Astrocyte (in vitro differentiated cells and primary cell): ENCODE measurements around the gene DTNBP1. TPM values are rescaled to one million over a fixed set of nuclear protein-coding genes. Genes with fewer than 3 reads are reported as not detected.

Experiments used
- DNase-seq: peaks from one replicate; pipeline ENCODE4 v3.0.0-alpha.2; 2010; ENCODE audit warnings: low read depth
- FAIRE-seq: peaks from 2 replicates; lab custom pipeline; 2011; peaks lifted over from hg19 to GRCh38; lab: Jason Lieb, UNC
- H2AFZ ChIP-seq: 2 replicates; pipeline ENCODE4 v1.6.0; 2012; ENCODE audit warnings: low read depth, low read length, inconsistent platforms
- H3K27ac ChIP-seq: 2 replicates; pipeline ENCODE4 v1.5.1; 2011; ENCODE audit warnings: low read depth, low read length, inconsistent platforms
- H3K27me3 ChIP-seq: 2 replicates; pipeline ENCODE4 v1.6.0; 2011; ENCODE audit warnings: low read length, inconsistent platforms; ENCODE audit not compliant: insufficient read depth
- H3K36me3 ChIP-seq: 2 replicates; pipeline ENCODE4 v1.5.1; 2011; ENCODE audit warnings: low read length, inconsistent platforms; ENCODE audit not compliant: insufficient read depth
- H3K4me1 ChIP-seq: 2 replicates; pipeline ENCODE4 v1.5.1; 2011; ENCODE audit warnings: low read length, inconsistent platforms; ENCODE audit not compliant: insufficient read depth
- H3K4me2 ChIP-seq: 2 replicates; pipeline ENCODE4 v1.6.0; 2012; ENCODE audit warnings: low read length, inconsistent platforms
- H3K4me3 ChIP-seq: 2 replicates; pipeline ENCODE4 v1.5.1; 2011; ENCODE audit warnings: low read depth, mild to moderate bottlenecking, low read length, inconsistent platforms; ENCODE audit not compliant: insufficient read depth
- H3K79me2 ChIP-seq: 2 replicates; pipeline ENCODE4 v1.6.0; 2012; ENCODE audit warnings: mild to moderate bottlenecking, low read length, inconsistent platforms; ENCODE audit not compliant: insufficient read depth
- H3K9ac ChIP-seq: 2 replicates; pipeline ENCODE4 v1.6.0; 2012; ENCODE audit warnings: mild to moderate bottlenecking, low read length, inconsistent platforms
- H3K9me3 ChIP-seq: 2 replicates; pipeline ENCODE4 v1.5.1; 2012; ENCODE audit warnings: low read depth, mild to moderate bottlenecking, low read length, inconsistent platforms; ENCODE audit not compliant: insufficient read depth
- H4K20me1 ChIP-seq: 2 replicates; pipeline ENCODE4 v1.6.0; 2012; ENCODE audit warnings: low read length, inconsistent platforms; ENCODE audit not compliant: insufficient read depth
- H3K27ac Mint-ChIP-seq: one replicate; pipeline ENCODE4 v1.8.0; 2021; ENCODE audit warnings: mild to moderate bottlenecking, mixed read lengths; ENCODE audit not compliant: unreplicated experiment
- H3K27me3 Mint-ChIP-seq: one replicate; pipeline ENCODE4 v1.8.0; 2021; ENCODE audit warnings: low read depth, mixed read lengths; ENCODE audit not compliant: unreplicated experiment
- H3K36me3 Mint-ChIP-seq: one replicate; pipeline ENCODE4 v1.8.0; 2021; ENCODE audit warnings: low read depth, mixed read lengths; ENCODE audit not compliant: unreplicated experiment
- H3K4me1 Mint-ChIP-seq: one replicate; pipeline ENCODE4 v1.8.0; 2021; ENCODE audit warnings: low read depth, mixed read lengths; ENCODE audit not compliant: unreplicated experiment
- H3K4me3 Mint-ChIP-seq: one replicate; pipeline ENCODE4 v1.8.0; 2021; ENCODE audit warnings: mild to moderate bottlenecking, moderate library complexity, mixed read lengths; ENCODE audit not compliant: unreplicated experiment
- H3K9me3 Mint-ChIP-seq: one replicate; pipeline ENCODE4 v1.8.0; 2021; ENCODE audit warnings: mild to moderate bottlenecking, mixed read lengths; ENCODE audit not compliant: unreplicated experiment
- CTCF ChIP-seq: IDR thresholded peaks from 2 replicates; pipeline ENCODE4 v1.5.1; 2011; ENCODE audit warnings: low read depth, mild to moderate bottlenecking, inconsistent platforms, low read length, moderate library complexity; ENCODE audit not compliant: insufficient read depth
- EZH2 ChIP-seq: IDR thresholded peaks from 2 replicates; pipeline ENCODE4 v1.6.1; 2012; ENCODE audit warnings: mild to moderate bottlenecking, low read length, inconsistent platforms; ENCODE audit not compliant: insufficient read depth
- total RNA-seq: library from RNA; stranded (reverse); gene quantifications from 2 replicates; pipeline ENCODE4 v1.2.1, GENCODE V29; 2021

The DTNBP1 gene
- total RNA-seq, 1 donor from 2014 or later, result 13.0 TPM

DNA sequence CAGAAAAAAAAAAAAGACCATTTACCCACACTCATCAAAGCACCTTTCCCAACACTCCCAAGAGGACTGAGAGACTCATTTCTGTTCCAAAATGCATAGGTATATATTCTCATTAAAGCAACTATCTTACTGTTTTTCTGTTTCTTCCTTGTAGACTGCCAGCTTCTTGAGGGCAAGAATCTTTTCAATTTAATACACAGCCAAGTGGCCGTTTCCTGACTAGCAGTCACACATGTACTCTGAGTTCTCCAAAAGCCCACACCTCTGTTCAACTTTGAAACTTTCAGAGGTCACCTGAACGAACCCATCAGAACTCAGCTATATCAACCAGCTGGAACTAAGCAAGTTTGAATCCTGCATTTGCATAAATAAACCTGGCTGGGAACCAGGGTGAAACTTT lies 92.7 kb downstream of the DTNBP1 start:
- Histone ChIP-seq H3K27ac (no peak overlapping the region), H3K9me3 (no peaks in the 10 kb centered on the region), H3K36me3 (no peaks in the 10 kb centered on the region), H3K4me2 (no peak overlapping the region), H3K79me2 (no peaks in the 10 kb centered on the region), H4K20me1 (no peaks in the 10 kb centered on the region), H3K27me3 (no peaks in the 10 kb centered on the region), H3K9ac (no peak overlapping the region), H3K4me3 (no peak overlapping the region), H2AFZ (no peak overlapping the region), H3K4me1 (no peaks in the 10 kb centered on the region)
- FAIRE-seq (no peak), DNase-seq (no peak)
- Mint-ChIP-seq H3K4me3 (no peak overlapping the region), H3K9me3 (no peaks in the 10 kb centered on the region), H3K27ac (no peak overlapping the region), H3K36me3 (no peaks in the 10 kb centered on the region), H3K4me1 (peaks cover 6% of the 10 kb centered on the region), H3K27me3 (no peaks in the 10 kb centered on the region)
- TF ChIP-seq EZH2, result no peak
- no peak for TF ChIP-seq CTCF

- FAIRE-seq (no peak), DNase-seq (no peak)
- Histone ChIP-seq H4K20me1 (no peaks in the 10 kb centered on the region), H3K9ac (no peak overlapping the region), H3K36me3 (no peaks in the 10 kb centered on the region), H2AFZ (no peak overlapping the region), H3K9me3 (no peaks in the 10 kb centered on the region), H3K4me1 (no peaks in the 10 kb centered on the region), H3K27ac (no peak overlapping the region), H3K4me3 (no peak overlapping the region), H3K79me2 (no peaks in the 10 kb centered on the region), H3K4me2 (no peak overlapping the region), H3K27me3 (no peaks in the 10 kb centered on the region)
- Mint-ChIP-seq H3K9me3 (no peaks in the 10 kb centered on the region), H3K4me1 (peaks cover 2% of the 10 kb centered on the region), H3K36me3 (no peaks in the 10 kb centered on the region), H3K27ac (no peak overlapping the region), H3K4me3 (no peak overlapping the region), H3K27me3 (no peaks in the 10 kb centered on the region)
- TF ChIP-seq CTCF (no peak), EZH2 (no peak)
Observed at GRCh38 chr6:15569035-15569995, 93.5 kb downstream of the DTNBP1 start.

GRCh38 chr6:15562977-15563376 lies 99.9 kb downstream of the DTNBP1 start:
- Histone ChIP-seq H3K79me2 (no peaks in the 10 kb centered on the region), H3K27me3 (no peaks in the 10 kb centered on the region), H3K9ac (no peak overlapping the region), H4K20me1 (no peaks in the 10 kb centered on the region), H3K4me2 (no peak overlapping the region), H2AFZ (no peak overlapping the region), H3K9me3 (no peaks in the 10 kb centered on the region), H3K4me3 (no peak overlapping the region), H3K27ac (no peak overlapping the region), H3K4me1 (no peaks in the 10 kb centered on the region), H3K36me3 (no peaks in the 10 kb centered on the region)
- DNase-seq (no peak), FAIRE-seq (no peak)
- TF ChIP-seq EZH2, result no peak
- TF ChIP-seq CTCF, result no peak
- Mint-ChIP-seq H3K27ac (no peak overlapping the region), H3K36me3 (peaks cover 2% of the 10 kb centered on the region), H3K27me3 (no peaks in the 10 kb centered on the region), H3K9me3 (no peaks in the 10 kb centered on the region), H3K4me3 (no peak overlapping the region), H3K4me1 (peaks cover 3% of the 10 kb centered on the region)
